Ectodermal cell (in vitro differentiated cells): ENCODE measurements around the gene KRTAP10-1.

Experiments used
- H3K27ac ChIP-seq: 2 replicates; pipeline ENCODE4 v1.7.0; 2013; ENCODE audit warnings: mild to moderate bottlenecking, low read depth, low read length; ENCODE audit not compliant: insufficient read depth, poor library complexity, severe bottlenecking
- H3K27me3 ChIP-seq: 2 replicates; pipeline ENCODE4 v1.7.0; 2013; ENCODE audit warnings: mild to moderate bottlenecking, low read length; ENCODE audit not compliant: insufficient read depth, control insufficient read depth, poor library complexity, severe bottlenecking
- H3K36me3 ChIP-seq: one replicate; pipeline ENCODE4 v1.7.0; 2013; ENCODE audit warnings: low read length; ENCODE audit not compliant: control insufficient read depth, insufficient read depth
- H3K4me1 ChIP-seq: one replicate; pipeline ENCODE4 v1.7.0; 2013; ENCODE audit warnings: low read length; ENCODE audit not compliant: control insufficient read depth, insufficient read depth
- H3K4me3 ChIP-seq: 2 replicates; pipeline ENCODE4 v1.7.0; 2013; ENCODE audit warnings: low read depth, low read length, control low read depth; ENCODE audit not compliant: insufficient read depth
- H3K9me3 ChIP-seq: 2 replicates; pipeline ENCODE4 v1.7.0; 2013; ENCODE audit warnings: mild to moderate bottlenecking, low read length, moderate library complexity; ENCODE audit not compliant: control insufficient read depth
- WGBS, 2 experiments: methylation state at CpG; one replicate each; pipeline ENCODE4 v1.1.7; 2013; ENCODE audit warnings: missing lambda C conversion rate in 2 of 2; 5-methylcytosine and 5-hydroxymethylcytosine counted together

Gene KRTAP10-1

DNA sequence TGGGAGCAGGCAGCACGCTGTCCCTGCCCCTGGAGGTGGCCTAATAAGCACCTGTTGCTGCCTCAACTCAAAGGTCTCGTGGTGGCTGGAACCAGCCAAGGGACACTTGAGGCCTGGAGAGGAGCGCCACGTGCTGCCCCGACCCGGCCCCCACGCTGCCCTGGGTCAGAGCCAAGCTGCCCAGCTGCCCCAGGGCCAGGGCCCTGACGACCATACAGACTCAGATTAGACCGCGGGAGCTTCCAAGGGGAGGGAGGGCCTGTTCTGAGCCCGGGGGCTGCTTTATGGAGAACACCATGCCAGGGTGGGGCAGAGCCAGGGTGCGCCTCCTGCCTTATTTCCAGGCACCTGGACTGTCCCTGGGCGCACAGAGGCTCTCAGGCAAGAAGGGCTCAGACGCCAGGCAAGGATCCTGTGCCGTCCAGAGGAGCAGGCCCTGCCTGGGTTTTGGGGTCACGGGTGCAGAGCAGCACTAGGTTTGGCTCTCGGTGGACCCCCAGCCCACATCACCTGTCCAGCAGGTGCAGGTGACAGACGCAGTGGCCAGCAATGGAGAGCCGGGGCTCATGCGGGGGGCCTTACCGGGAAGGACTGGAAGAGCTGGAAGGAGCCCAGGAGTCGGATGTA lies 18.6 kb downstream of the KRTAP10-1 start:
- no peak overlapping the region for H3K4me3 ChIP-seq
- H3K9me3 ChIP-seq: no peaks in the 10 kb centered on the region
- no peak overlapping the region for H3K27ac ChIP-seq
- H3K4me1 ChIP-seq: no peaks in the 10 kb centered on the region
- WGBS, 2 experiments: 94 to 95% methylated on average over 22 of the region's 22 CpGs
- no peaks in the 10 kb centered on the region for H3K27me3 ChIP-seq
- H3K36me3 ChIP-seq: no peaks in the 10 kb centered on the region

DNA sequence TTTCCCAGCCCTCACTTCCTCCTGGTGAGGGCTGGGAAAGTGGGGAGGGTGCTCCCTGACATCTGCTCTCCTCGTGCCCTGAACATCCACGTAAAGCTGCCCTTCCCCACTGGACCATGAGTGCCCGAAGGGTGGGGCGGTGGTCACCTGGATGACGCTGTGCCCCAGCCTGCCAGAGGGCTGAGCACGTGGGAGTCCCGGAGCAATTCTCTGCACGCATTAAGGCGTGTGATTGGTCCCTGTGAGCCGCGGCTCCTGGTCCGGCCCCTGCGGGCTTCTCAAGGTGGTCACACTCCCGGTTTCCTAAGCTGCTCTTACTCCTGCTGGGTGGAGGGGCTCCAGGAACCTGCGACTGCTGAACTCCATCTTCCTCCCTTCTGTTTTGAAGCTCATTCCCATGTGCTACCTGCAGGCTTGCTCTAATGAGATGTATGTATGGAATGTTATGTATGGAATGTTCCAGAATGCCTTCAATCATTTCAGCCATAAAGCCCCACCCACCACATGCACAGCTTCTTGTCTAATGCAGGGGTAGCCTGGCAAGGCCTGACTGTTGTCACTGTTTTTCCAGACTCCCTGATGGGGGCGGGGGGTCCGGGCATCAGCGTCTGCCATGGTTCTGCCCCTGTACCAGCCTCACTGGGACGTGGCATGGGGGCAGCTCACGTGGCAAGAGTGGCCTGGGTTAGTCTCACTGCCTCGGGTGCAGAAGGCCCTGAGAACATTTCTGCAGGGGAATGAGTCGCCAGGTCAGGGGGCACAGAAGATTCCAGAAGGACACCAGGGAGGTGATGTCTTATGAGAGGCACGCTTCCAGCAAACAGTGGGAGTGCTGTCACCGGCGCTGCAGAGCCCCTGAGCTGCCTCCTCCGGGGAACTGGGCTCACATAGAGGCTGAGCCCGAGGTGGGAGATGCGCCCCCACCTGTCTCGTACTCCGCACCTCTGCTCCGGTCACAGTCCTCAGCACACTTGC lies 19.4 kb downstream of the KRTAP10-1 start:
- Histone ChIP-seq H3K4me3 (no peak overlapping the region), H3K36me3 (no peaks in the 10 kb centered on the region), H3K9me3 (no peaks in the 10 kb centered on the region), H3K27me3 (no peaks in the 10 kb centered on the region), H3K4me1 (no peaks in the 10 kb centered on the region), H3K27ac (no peak overlapping the region)
- 94 to 95% methylated on average over 31 of the region's 31 CpGs for WGBS, 2 experiments

- Histone ChIP-seq H3K36me3 (no peaks in the 10 kb centered on the region), H3K27me3 (no peaks in the 10 kb centered on the region), H3K4me3 (no peak overlapping the region), H3K27ac (no peak overlapping the region), H3K4me1 (no peaks in the 10 kb centered on the region), H3K9me3 (no peaks in the 10 kb centered on the region)
- 93% methylated on average over 28 of the region's 28 CpGs for WGBS, 2 experiments
Observed at GRCh38 chr21:44519346-44520325, 20.4 kb downstream of the KRTAP10-1 start.

- no peaks in the 10 kb centered on the region for H3K27me3 ChIP-seq
- 90 to 91% methylated on average over 12 of the region's 12 CpGs for whole genome bisulfite sequencing, 2 experiments
Observed at GRCh38 chr21:44518686-44519085, 21.3 kb downstream of the KRTAP10-1 start.

GRCh38 chr21:44517175-44517899 lies 22.7 kb downstream of the KRTAP10-1 start:
- 94% methylated on average over 15 of the region's 15 CpGs for WGBS, 2 experiments
- no peaks in the 10 kb centered on the region for H3K27me3 ChIP-seq
- no peaks in the 10 kb centered on the region for H3K36me3 ChIP-seq
- no peaks in the 10 kb centered on the region for H3K9me3 ChIP-seq
- H3K27ac ChIP-seq: no peak overlapping the region
- H3K4me3 ChIP-seq: no peak overlapping the region
- H3K4me1 ChIP-seq: no peaks in the 10 kb centered on the region

More at GRCh38 chr21:44518686-44519085, 21.3 kb downstream of the KRTAP10-1 start:
- Histone ChIP-seq H3K36me3 (no peaks in the 10 kb centered on the region), H3K27ac (no peak overlapping the region), H3K4me1 (no peaks in the 10 kb centered on the region), H3K4me3 (no peak overlapping the region), H3K9me3 (no peaks in the 10 kb centered on the region)

DNA sequence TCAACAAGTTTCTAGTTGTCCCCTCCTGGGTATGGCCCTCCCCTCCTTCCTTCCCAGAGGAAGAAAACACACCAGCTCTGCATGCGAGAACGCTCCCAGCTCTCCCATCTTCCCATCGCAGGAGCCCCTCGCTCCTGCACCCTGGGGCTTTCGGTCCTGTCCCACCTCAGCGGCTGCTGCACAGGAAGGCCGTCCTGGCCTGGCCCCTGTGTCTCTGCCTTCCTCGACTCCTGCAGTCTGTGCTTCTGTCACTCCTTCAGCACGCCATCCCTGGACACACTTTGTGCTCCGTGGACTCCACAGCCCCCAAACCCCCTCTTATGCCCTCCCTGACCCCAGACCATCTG lies 23.2 kb downstream of the KRTAP10-1 start:
- H3K36me3 ChIP-seq: no peaks in the 10 kb centered on the region
- 92 to 94% methylated on average over 10 of the region's 10 CpGs for WGBS, 2 experiments
- no peak overlapping the region for H3K27ac ChIP-seq
- H3K4me1 ChIP-seq: no peaks in the 10 kb centered on the region
- no peak overlapping the region for H3K4me3 ChIP-seq
- no peaks in the 10 kb centered on the region for H3K27me3 ChIP-seq
- H3K9me3 ChIP-seq: no peaks in the 10 kb centered on the region

DNA sequence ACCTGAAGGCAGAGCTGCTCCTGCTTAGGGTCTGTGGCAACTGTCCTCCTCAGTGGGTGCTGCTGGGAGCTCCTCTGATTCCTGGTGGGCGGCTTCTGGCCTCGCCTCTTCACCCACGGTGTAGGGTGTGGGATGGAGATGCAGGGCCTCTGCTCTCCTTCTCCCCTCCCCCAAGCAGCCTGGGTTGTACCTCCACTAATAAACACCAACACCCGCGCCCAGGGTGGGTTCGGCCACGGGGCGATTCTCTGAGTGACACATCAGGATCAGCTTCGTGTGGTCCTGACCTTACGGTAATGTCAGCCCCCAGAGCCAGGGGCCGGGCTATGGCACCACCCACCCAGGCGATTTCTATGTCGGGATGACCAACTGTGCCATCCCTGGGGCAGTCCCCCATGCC lies 23.7 kb downstream of the KRTAP10-1 start:
- H3K36me3 ChIP-seq: no peaks in the 10 kb centered on the region
- H3K4me3 ChIP-seq: no peak overlapping the region
- H3K27ac ChIP-seq: no peak overlapping the region
- no peaks in the 10 kb centered on the region for H3K9me3 ChIP-seq
- H3K27me3 ChIP-seq: no peaks in the 10 kb centered on the region
- H3K4me1 ChIP-seq: no peaks in the 10 kb centered on the region
- WGBS, 2 experiments: 95 to 96% methylated on average over 13 of the region's 13 CpGs

DNA sequence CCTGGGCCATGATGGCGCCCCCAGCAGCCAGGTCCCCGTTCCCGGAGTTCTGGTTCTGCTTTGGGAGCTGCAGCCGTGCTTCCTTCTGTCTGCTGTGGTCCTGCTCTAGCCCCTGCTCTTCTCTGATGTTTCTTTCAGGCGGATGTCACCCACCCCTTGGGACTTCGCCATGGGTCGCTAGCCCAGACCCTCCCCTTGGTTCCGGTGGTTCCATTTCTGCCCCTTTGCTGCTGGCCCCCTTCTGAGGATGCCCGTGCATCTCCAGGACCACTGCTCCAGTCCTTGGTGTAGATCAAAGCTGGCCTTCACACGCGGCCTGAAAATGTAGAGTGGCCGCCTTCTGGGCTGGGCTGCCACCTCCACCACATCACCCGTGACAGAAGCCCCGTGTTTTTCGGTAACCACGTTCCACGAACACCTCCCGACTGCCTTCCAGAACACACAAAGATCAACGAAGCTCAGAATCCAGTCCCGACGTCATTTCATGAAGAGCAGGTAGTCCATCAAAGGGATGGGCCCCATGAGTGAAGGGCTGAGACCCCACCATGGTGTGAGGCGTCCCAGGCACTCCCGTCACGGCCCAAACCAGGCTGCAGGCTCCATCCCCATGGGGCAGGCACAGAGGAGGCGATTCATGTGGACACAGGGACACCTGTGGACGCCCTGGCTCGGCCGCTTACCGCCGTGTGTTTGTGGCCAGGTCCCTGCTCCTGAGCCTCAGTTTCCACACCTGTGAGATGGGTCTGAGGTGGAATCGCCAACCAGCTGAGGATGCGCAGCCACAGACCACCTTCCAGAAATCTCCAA lies 24.4 kb downstream of the KRTAP10-1 start:
- Histone ChIP-seq H3K27me3 (no peaks in the 10 kb centered on the region), H3K27ac (no peak overlapping the region), H3K4me3 (no peak overlapping the region), H3K36me3 (no peaks in the 10 kb centered on the region), H3K9me3 (no peaks in the 10 kb centered on the region), H3K4me1 (no peaks in the 10 kb centered on the region)
- 92 to 93% methylated on average over 32 of the region's 32 CpGs for whole genome bisulfite sequencing, 2 experiments
